WTC11 (cell line): Measurements from ENCODE around the gene DYNC1I1. TPM values are rescaled to one million over a fixed set of nuclear protein-coding genes. Genes with fewer than 3 reads are reported as not detected.

Experiments
- ATAC-seq: fragments of 200-7000 bp; cut with Tn5 transposase; 2 replicates; pipeline ENCODE4 v1.10.0; 2021; ENCODE audit warnings: mild to moderate bottlenecking, moderate library complexity
- CTCF ChIA-PET: fragments of 300-600 bp; sonication (Branson Sonifier 250); formaldehyde crosslinking; loops from one replicate; lab custom pipeline; 2021; ENCODE audit warnings: antibody characterized with exemption; lab: Charles Lee
- POLR2A ChIA-PET: fragments of 350-600 bp; sonication (Branson Sonifier 250); formaldehyde crosslinking; loops from one replicate; lab custom pipeline; 2021; ENCODE audit warnings: antibody characterized with exemption; lab: Charles Lee
- DNase-seq: peaks from one replicate; pipeline ENCODE4 v3.0.0; 2021; ENCODE audit warnings: low spot score
- H3K27ac Mint-ChIP-seq: 2 replicates; pipeline ENCODE4 v1.8.0; 2021; ENCODE audit warnings: mixed read lengths
- H3K27me3 Mint-ChIP-seq: 2 replicates; pipeline ENCODE4 v1.8.0; 2021; ENCODE audit warnings: low read depth, mild to moderate bottlenecking, moderate library complexity, mixed read lengths
- H3K36me3 Mint-ChIP-seq: 2 replicates; pipeline ENCODE4 v1.8.0; 2021; ENCODE audit warnings: mixed read lengths
- H3K4me1 Mint-ChIP-seq: 2 replicates; pipeline ENCODE4 v1.8.0; 2022; ENCODE audit warnings: mixed read lengths
- H3K4me3 Mint-ChIP-seq: 2 replicates; pipeline ENCODE4 v1.8.0; 2021; ENCODE audit warnings: mild to moderate bottlenecking, moderate library complexity, mixed read lengths
- H3K9me3 Mint-ChIP-seq: 2 replicates; pipeline ENCODE4 v1.8.0; 2021; ENCODE audit warnings: mixed read lengths
- CTCF ChIP-seq: fragments of 200-600 bp; IDR thresholded peaks from 2 replicates; pipeline ENCODE4 v1.8.0; 2022; ENCODE audit warnings: antibody characterized with exemption
- ERG ChIP-seq: fragments of 250-450 bp; sonication (Bioruptor Pico); IDR thresholded peaks from 2 replicates; pipeline ENCODE4 v1.8.0; 2021; ENCODE audit warnings: mild to moderate bottlenecking
- ETV6 ChIP-seq: sonication (generic); formaldehyde crosslinking; IDR thresholded peaks from 2 replicates; pipeline ENCODE4 v1.8.1; 2022; ENCODE audit warnings: mild to moderate bottlenecking, missing genetic modification reagents
- FOXP1 ChIP-seq: sonication (generic); formaldehyde crosslinking; IDR thresholded peaks from 2 replicates; pipeline ENCODE4 v1.8.0; 2022; ENCODE audit warnings: missing genetic modification reagents, mild to moderate bottlenecking, moderate library complexity, borderline replicate concordance
- FOXP4 ChIP-seq: sonication (generic); formaldehyde crosslinking; IDR thresholded peaks from 2 replicates; pipeline ENCODE4 v1.8.0; 2022; ENCODE audit warnings: mild to moderate bottlenecking, missing genetic modification reagents
- JUN ChIP-seq: sonication (generic); formaldehyde crosslinking; IDR thresholded peaks from 2 replicates; pipeline ENCODE4 v1.8.0; 2023; ENCODE audit warnings: mild to moderate bottlenecking, missing genetic modification reagents
- NFE2L1 ChIP-seq: sonication (generic); formaldehyde crosslinking; IDR thresholded peaks from 2 replicates; pipeline ENCODE4 v1.8.1; 2023; ENCODE audit warnings: missing genetic modification reagents
- SOX15 ChIP-seq: fragments of 250-450 bp; sonication (Bioruptor Pico); IDR thresholded peaks from 2 replicates; pipeline ENCODE4 v1.9.0; 2021; ENCODE audit warnings: mild to moderate bottlenecking
- TP53 ChIP-seq: sonication (generic); formaldehyde crosslinking; IDR thresholded peaks from 2 replicates; pipeline ENCODE4 v1.8.1; 2023; ENCODE audit warnings: mild to moderate bottlenecking, missing genetic modification reagents
- ZBTB21 ChIP-seq: sonication (generic); formaldehyde crosslinking; IDR thresholded peaks from 2 replicates; pipeline ENCODE4 v1.8.1; 2023; ENCODE audit warnings: mild to moderate bottlenecking, missing genetic modification reagents, borderline replicate concordance
- ZNF232 ChIP-seq: sonication (generic); formaldehyde crosslinking; IDR thresholded peaks from 2 replicates; pipeline ENCODE4 v1.8.0; 2022; ENCODE audit warnings: mild to moderate bottlenecking, missing genetic modification reagents
- ZNF396 ChIP-seq: fragments of 250-450 bp; sonication (Bioruptor Pico); IDR thresholded peaks from 2 replicates; pipeline ENCODE4 v1.8.0; 2021; ENCODE audit warnings: mild to moderate bottlenecking, moderate library complexity, borderline replicate concordance
- ZNF512 ChIP-seq: sonication (generic); formaldehyde crosslinking; IDR thresholded peaks from 2 replicates; pipeline ENCODE4 v1.8.1; 2022; ENCODE audit warnings: missing genetic modification reagents, borderline replicate concordance
- ZNF671 ChIP-seq: fragments of 250-450 bp; sonication (Bioruptor Pico); IDR thresholded peaks from 2 replicates; pipeline ENCODE4 v1.8.0; 2021; ENCODE audit warnings: mild to moderate bottlenecking
- total RNA-seq: library from RNA; stranded (reverse); gene quantifications from 3 replicates; pipeline ENCODE4 v1.2.3, GENCODE V29; 2021

The DYNC1I1 gene
- total RNA-seq, 1 experiment from 2014 or later = 2.8 TPM

- peaks cover 70% of the 10 kb centered on the region for H3K27me3 Mint-ChIP-seq
- CTCF ChIA-PET = interaction anchor here (0.5 to 3.4 kb wide), 6 partner anchors 15 to 818 kb away, joined by 4 to 44 read pairs (median 8); no protein-coding TSS in a partner anchor
- H3K4me1 Mint-ChIP-seq = peaks cover 11% of the 10 kb centered on the region
- POLR2A ChIA-PET = no interaction called here
- peak; percentile 78 for ATAC-seq
- H3K4me3 Mint-ChIP-seq = no peak overlapping the region
- no peak overlapping the region for H3K27ac Mint-ChIP-seq
- no peak for TF ChIP-seq ZNF396 (CRISPR knock-in tag)
- no peak for TF ChIP-seq ZNF232
- no peak for TF ChIP-seq FOXP4 (CRISPR knock-in tag)
- no peak for TF ChIP-seq NFE2L1 (CRISPR knock-in tag)
- TF ChIP-seq JUN (CRISPR knock-in tag) = no peak
- TF ChIP-seq SOX15 (CRISPR knock-in tag) = no peak
- TF ChIP-seq ZNF512 (CRISPR knock-in tag) = no peak
- no peak for TF ChIP-seq ERG (CRISPR knock-in tag)
- TF ChIP-seq ETV6 = no peak
- TF ChIP-seq, all 79 proteins: peak for 0
- no peak for DNase-seq
- Mint-ChIP-seq H3K36me3 (no peaks in the 10 kb centered on the region), H3K9me3 (peaks cover 4% of the 10 kb centered on the region)
Measured at GRCh38 chr7:95793658-95794057, 21.3 kb downstream of the DYNC1I1 start.

- TF ChIP-seq CTCF = peak; percentile 66
- no peak for TF ChIP-seq ZBTB21 (CRISPR knock-in tag)
- ChIA-PET POLR2A (no interaction called here), CTCF (interaction anchor here (0.6 to 3.4 kb wide), 21 partner anchors 9 to 105 kb away, joined by 3 to 44 read pairs (median 4); no protein-coding TSS in a partner anchor)
- DNase-seq (no peak), ATAC-seq (peak; percentile 89)
- Mint-ChIP-seq H3K27ac (no peak overlapping the region), H3K4me1 (peaks cover 11% of the 10 kb centered on the region), H3K4me3 (no peak overlapping the region), H3K36me3 (no peaks in the 10 kb centered on the region), H3K27me3 (peaks cover 61% of the 10 kb centered on the region), H3K9me3 (peaks cover 4% of the 10 kb centered on the region)
Measured at GRCh38 chr7:95794917-95795515, 22.7 kb downstream of the DYNC1I1 start.

- H3K27me3 Mint-ChIP-seq = peaks cover 47% of the 10 kb centered on the region
- CTCF ChIA-PET = interaction anchor here (1.4 to 3.8 kb wide), 4 partner anchors 12 to 75 kb away, joined by 3 to 26 read pairs (median 5); no protein-coding TSS in a partner anchor
- peaks cover 4% of the 10 kb centered on the region for H3K9me3 Mint-ChIP-seq
- peaks cover 11% of the 10 kb centered on the region for H3K4me1 Mint-ChIP-seq
- TF ChIP-seq FOXP1 (no peak), ZNF671 (CRISPR knock-in tag) (no peak), TP53 (CRISPR knock-in tag) (no peak)
- TF ChIP-seq, all 79 proteins: peak for 0
- no peaks in the 10 kb centered on the region for H3K36me3 Mint-ChIP-seq
- H3K4me3 Mint-ChIP-seq = no peak overlapping the region
- no peak for ATAC-seq
- DNase-seq = no peak
- POLR2A ChIA-PET = no interaction called here
- no peak overlapping the region for H3K27ac Mint-ChIP-seq
Measured at GRCh38 chr7:95796617-95797016, 24.3 kb downstream of the DYNC1I1 start.
